VCaP (cell line): Measurements from ENCODE around the gene OVOL3.

Source experiments
- H3K27ac ChIP-seq: fragments of 450-650 bp; 2 replicates; pipeline ENCODE4 v1.5.1; 2017
- TF ChIP-seq, protein P1 (sequence below): fragments of 450-650 bp; conservative IDR thresholded peaks from 2 replicates; pipeline ENCODE4 v1.5.1; 2017; ENCODE audit warnings: mild to moderate bottlenecking, moderate library complexity

OVOL3 gene

DNA sequence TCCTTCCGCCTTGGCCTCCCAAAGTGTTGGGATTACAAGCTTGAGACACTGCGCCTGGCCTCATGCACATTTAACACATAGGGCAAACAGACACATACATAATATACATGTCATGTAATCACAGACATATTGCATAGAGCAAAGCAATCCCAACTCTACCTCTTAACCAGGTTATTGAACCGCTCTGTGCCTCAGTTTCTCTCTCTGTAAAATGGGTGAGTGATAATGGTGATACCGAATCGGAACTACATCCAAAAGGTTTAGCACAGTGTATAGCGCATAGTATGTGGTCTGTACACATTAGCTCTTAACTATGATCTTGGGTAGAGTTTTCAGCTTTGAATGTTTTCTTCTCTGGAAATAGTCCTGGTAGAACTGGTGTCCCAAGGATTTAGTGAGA, 33.7 kb downstream of the OVOL3 start:
- TF ChIP-seq, protein P1, sequence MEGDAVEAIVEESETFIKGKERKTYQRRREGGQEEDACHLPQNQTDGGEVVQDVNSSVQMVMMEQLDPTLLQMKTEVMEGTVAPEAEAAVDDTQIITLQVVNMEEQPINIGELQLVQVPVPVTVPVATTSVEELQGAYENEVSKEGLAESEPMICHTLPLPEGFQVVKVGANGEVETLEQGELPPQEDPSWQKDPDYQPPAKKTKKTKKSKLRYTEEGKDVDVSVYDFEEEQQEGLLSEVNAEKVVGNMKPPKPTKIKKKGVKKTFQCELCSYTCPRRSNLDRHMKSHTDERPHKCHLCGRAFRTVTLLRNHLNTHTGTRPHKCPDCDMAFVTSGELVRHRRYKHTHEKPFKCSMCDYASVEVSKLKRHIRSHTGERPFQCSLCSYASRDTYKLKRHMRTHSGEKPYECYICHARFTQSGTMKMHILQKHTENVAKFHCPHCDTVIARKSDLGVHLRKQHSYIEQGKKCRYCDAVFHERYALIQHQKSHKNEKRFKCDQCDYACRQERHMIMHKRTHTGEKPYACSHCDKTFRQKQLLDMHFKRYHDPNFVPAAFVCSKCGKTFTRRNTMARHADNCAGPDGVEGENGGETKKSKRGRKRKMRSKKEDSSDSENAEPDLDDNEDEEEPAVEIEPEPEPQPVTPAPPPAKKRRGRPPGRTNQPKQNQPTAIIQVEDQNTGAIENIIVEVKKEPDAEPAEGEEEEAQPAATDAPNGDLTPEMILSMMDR = no peak
- no peak overlapping the region for H3K27ac ChIP-seq

DNA sequence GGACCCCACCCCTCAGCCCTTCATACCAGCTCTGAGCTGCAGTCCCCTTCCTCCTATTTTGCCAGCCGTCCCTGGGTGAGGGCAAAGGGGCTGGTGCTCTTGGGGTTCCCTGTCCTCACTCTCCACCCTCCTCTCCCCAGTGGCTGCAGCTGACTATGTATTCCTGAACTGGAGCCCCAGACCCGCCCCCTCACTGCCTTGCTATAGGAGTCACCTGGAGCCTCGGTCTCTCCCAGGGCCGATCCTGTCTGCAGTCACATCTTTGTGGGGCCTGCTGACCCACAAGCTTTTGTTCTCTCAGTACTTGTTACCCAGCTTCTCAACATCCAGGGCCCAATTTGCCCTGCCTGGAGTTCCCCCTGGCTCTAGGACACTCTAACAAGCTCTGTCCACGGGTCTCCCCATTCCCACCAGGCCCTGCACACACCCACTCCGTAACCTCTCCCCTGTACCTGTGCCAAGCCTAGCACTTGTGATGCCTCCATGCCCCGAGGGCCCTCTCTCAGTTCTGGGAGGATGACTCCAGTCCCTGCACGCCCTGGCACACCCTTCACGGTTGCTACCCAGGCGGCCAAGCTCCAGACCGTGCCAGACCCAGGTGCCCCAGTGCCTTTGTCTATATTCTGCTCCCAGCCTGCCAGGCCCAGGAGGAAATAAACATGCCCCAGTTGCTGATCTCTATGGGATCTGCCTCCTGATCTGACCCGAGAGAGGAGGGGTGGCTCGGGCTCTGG, 38.9 kb downstream of the OVOL3 start:
- TF ChIP-seq, protein P1 = no peak
- H3K27ac ChIP-seq = no peak overlapping the region; the same call in 1 of the 2 replicates

DNA sequence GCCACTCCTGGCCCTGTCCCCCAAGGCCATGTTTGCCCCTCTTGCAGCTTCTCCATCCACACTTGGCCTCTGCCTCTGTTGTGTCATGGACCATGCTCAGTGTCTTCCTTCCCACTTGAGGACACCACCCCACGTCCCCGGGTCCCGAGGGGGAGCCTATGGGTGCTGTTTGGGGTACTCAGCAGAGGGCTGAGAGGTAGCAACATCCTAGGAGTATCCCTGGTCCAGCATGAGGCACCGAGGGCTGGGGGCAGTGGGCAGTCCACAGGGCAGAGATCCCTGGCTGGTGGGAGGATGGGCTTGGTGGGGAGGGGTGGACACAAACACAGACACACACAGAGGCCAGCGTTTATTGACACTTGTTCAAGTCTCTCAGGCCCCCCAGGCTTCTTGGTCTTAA, 39.6 kb downstream of the OVOL3 start:
- TF ChIP-seq, protein P1 = no peak
- H3K27ac ChIP-seq = no peak overlapping the region; the same call in 1 of the 2 replicates

DNA sequence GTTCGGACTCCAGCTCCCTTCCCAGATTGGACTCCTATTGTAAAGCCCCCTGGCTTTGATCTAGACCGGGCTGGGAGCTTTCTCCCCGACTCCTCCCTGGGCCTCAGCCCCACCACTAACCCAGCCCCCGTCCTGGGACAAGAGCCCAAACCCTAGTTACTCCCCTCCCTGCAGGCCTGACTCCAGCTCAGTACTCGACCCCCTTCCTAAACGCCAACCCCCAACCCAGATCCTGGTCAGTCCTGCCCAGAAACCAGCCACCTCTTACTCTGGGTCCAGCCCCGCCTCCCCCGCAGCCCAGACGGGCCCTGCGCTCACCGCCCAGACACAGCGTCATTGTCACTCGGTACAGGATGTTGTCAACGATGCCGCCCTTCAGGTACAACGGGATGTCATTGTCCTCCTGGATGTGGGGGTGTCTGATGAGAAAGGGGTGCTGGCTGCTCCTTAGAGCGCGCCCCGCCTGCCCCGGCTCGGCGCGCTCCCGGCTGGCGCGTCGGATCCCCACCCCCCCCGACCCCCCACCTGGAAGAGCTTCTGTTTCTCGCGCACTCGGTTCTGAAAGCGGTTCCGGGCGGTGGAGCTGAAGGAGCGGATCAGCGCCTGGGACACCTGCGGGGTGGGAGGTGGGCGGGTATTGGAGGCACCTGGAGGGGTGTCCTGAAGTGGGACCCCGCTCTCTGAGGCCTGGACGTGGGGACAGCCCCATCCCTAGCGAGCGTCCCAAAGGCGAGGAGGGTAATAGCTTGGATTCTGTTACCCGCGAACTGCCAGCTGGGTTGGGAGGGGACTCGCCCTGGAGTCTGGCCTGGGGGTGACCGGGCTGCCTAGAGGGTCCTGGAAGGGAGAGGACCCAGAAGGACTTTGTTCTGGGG, 40.4 kb downstream of the OVOL3 start:
- no peak overlapping the region for H3K27ac ChIP-seq
- TF ChIP-seq, protein P1 = no peak

DNA sequence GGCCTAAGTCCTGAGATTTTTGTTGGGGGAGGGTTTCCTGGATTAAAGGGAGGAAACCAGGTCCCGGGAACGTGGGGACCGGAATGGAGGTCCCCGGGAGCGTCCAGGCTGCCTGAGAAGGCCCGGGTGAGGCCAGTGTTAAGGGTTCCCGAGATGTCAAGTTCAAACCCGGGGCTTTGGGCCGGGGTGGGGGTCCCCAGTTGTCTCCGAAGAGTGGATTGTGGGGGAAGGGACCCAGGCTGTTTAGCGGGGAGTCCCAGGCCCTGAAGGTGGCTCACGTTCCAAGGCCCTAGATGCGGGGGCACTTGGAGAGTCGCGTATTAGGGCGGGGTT, 41.0 kb downstream of the OVOL3 start:
- TF ChIP-seq, protein P1 = no peak
- H3K27ac ChIP-seq = no peak overlapping the region

DNA sequence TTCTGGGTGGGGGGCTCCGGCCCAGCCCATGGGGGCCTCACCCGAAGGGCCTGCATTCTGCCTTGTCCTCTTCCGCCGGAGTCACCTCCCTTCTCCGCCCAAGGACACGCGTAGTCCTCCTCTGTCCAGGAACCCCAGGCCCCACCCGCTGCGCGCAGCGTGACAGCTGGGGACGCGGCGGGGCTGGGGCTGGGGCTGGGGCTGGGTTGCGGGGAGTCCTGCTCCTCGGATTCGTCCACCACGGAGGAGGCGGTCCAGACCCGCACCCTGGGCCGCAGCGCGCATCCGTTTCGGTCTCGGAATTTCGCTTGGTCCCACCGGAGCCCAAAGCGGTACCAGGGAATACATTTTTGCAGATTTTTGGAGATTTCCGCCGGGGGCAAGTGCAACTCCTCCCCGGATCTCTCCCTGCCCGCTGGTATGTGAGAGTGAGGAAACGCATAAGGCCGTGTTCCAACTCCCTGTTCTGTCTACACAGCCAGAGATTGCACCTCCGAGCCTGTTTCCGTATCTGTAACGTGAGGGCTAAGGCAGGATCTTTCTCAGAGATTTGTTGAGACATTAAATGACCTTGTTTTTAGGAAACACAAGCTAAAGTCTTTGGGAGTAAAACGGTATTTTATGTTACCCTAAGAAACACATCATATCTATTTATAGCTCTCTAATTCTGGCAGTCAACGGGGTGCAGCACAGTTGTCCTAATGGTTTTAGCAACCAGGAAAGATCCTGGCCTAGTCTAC, 41.6 kb downstream of the OVOL3 start, which contains the start of gene COX7A1:
COX7A1 (minus strand) TSS at position 96 of the 740 bp plus-strand sequence; CDS start at position 56, 40 bp downstream.
- TF ChIP-seq, protein P1 = no peak

DNA sequence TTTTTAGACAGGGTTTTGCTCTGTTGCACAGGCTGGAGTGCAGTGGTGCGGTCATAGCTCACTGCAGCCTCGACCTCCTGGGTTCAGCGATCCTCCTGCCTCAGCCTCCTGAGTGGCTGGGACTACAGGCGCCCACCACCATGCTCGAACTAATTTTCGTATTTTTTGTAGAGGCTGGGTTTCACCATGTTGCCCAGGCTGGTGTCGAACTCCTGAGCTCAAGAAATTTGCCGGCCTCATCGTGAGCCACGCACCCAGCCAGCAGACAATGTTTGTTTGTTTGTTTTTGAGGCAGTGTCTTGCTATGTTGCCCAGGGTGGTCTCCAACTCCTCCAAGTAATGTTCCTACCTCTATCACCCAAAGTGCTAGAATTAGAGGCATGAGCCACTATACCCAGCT, 42.2 kb downstream of the OVOL3 start:
- H3K27ac ChIP-seq = no peak overlapping the region
- TF ChIP-seq, protein P1 = no peak

More for the DNA sequence above, 41.6 kb downstream of the OVOL3 start, which contains the start of gene COX7A1:
- no peak within 1 kb of the TSS for H3K27ac ChIP-seq
